Measurements from ENCODE around the gene ARSA.

GRCh38 chr22:50606946-50607658, 20.9 kb downstream of the ARSA start:
- TF ChIP-seq POLR2A (IDR thresholded peaks at IDR 0.05): no peak
- TF ChIP-seq, protein P1, sequence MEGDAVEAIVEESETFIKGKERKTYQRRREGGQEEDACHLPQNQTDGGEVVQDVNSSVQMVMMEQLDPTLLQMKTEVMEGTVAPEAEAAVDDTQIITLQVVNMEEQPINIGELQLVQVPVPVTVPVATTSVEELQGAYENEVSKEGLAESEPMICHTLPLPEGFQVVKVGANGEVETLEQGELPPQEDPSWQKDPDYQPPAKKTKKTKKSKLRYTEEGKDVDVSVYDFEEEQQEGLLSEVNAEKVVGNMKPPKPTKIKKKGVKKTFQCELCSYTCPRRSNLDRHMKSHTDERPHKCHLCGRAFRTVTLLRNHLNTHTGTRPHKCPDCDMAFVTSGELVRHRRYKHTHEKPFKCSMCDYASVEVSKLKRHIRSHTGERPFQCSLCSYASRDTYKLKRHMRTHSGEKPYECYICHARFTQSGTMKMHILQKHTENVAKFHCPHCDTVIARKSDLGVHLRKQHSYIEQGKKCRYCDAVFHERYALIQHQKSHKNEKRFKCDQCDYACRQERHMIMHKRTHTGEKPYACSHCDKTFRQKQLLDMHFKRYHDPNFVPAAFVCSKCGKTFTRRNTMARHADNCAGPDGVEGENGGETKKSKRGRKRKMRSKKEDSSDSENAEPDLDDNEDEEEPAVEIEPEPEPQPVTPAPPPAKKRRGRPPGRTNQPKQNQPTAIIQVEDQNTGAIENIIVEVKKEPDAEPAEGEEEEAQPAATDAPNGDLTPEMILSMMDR (IDR thresholded peaks at IDR 0.05): no peak
